ENCODE data around the gene SFMBT2. TPM values are rescaled to one million over a fixed set of nuclear protein-coding genes. Genes with fewer than 3 reads are reported as not detected.

SFMBT2 gene
- total RNA-seq, 2 donors from 2014 or later, result 7.9 TPM

DNA sequence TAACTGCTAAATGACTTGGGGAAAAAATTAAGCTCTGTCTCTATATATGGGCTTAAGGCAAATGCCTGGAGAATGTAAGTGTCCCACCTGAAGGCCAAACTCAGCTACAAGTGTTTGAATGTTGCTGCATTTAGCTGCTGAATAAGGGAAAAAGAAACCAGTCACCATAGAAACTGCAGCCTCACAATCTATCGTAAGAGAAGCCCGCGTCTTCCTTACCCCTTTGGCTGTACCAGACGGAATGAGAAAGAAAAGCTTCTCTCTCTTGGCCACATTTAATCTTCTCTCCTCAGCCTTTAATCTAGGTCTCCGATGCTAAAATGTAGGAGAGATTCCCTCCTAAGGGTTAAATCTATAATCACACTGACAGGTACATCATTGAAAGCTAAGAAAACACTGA, 147.2 kb downstream of the SFMBT2 start:
- no peak for DNase-seq (ENCODE audit: low spot score)
- Histone ChIP-seq H3K4me1 (peaks cover 0 to 49% of the 10 kb centered on the region in 2 donors), H3K27ac (peak overlapping the region in 1 of 2 donors; percentile 71), H3K4me3 (no peak overlapping the region), H3K9me3 (no peaks in the 10 kb centered on the region), H3K36me3 (no peaks in the 10 kb centered on the region), H3K27me3 (no peaks in the 10 kb centered on the region)
- TF ChIP-seq, protein P1, sequence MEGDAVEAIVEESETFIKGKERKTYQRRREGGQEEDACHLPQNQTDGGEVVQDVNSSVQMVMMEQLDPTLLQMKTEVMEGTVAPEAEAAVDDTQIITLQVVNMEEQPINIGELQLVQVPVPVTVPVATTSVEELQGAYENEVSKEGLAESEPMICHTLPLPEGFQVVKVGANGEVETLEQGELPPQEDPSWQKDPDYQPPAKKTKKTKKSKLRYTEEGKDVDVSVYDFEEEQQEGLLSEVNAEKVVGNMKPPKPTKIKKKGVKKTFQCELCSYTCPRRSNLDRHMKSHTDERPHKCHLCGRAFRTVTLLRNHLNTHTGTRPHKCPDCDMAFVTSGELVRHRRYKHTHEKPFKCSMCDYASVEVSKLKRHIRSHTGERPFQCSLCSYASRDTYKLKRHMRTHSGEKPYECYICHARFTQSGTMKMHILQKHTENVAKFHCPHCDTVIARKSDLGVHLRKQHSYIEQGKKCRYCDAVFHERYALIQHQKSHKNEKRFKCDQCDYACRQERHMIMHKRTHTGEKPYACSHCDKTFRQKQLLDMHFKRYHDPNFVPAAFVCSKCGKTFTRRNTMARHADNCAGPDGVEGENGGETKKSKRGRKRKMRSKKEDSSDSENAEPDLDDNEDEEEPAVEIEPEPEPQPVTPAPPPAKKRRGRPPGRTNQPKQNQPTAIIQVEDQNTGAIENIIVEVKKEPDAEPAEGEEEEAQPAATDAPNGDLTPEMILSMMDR (IDR thresholded peaks at IDR 0.05), result no peak

DNA sequence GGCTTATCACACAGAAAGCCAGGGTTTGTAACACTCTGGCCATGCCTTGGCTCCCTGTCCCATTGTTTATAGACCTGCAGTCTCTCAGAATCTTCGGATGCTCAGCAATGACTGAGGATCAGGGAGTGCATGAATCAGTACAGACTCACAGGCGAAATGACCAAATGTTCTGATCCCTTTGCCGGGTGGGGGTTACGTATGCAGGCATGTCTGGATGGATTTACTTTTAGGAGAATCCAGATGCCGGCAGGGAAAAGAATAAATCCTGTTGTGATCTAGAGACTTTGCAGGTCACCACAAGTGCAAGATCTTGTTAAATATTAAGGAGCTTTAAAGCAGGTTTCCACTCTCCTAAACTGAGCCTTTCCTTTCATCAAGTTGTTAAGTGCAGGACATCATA, 149.5 kb downstream of the SFMBT2 start:
- H3K27ac ChIP-seq, result peak overlapping the region; percentile 65 to 85
- no peaks in the 10 kb centered on the region for H3K9me3 ChIP-seq
- H3K4me1 ChIP-seq, result peaks cover 0 to 60% of the 10 kb centered on the region in 2 donors
- H3K4me3 ChIP-seq, result no peak overlapping the region
- H3K36me3 ChIP-seq, result no peaks in the 10 kb centered on the region
- no peak for DNase-seq (ENCODE audit: low spot score)
- TF ChIP-seq, protein P1 (IDR thresholded peaks at IDR 0.05), result no peak
- no peaks in the 10 kb centered on the region for H3K27me3 ChIP-seq

DNA sequence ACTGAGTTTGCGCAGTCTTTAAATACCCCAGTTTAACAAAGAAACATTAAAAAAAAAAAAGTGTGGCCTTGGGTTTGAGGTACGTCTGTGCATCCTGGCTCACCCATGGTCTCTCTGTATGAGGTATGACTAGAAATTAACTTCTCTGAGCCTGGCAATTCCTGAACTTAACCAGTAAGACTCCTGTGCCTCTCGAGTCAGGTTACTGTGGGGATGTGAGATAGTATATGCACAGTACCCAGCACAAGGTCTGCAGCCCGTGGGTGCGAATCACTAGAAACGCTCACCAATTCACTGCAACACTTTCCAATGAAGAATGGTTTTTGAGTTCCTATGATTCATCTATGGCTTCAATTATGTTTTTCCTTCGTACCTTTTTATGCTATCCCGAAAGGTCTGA, 149.9 kb downstream of the SFMBT2 start:
- peaks cover 0 to 60% of the 10 kb centered on the region in 2 donors for H3K4me1 ChIP-seq
- TF ChIP-seq, protein P1 (IDR thresholded peaks at IDR 0.05), result no peak
- H3K27me3 ChIP-seq, result no peaks in the 10 kb centered on the region
- H3K4me3 ChIP-seq, result no peak overlapping the region
- H3K27ac ChIP-seq, result peak overlapping the region; percentile 65 to 85
- DNase-seq (ENCODE audit: low spot score), result no peak
- no peaks in the 10 kb centered on the region for H3K36me3 ChIP-seq
- no peaks in the 10 kb centered on the region for H3K9me3 ChIP-seq

DNA sequence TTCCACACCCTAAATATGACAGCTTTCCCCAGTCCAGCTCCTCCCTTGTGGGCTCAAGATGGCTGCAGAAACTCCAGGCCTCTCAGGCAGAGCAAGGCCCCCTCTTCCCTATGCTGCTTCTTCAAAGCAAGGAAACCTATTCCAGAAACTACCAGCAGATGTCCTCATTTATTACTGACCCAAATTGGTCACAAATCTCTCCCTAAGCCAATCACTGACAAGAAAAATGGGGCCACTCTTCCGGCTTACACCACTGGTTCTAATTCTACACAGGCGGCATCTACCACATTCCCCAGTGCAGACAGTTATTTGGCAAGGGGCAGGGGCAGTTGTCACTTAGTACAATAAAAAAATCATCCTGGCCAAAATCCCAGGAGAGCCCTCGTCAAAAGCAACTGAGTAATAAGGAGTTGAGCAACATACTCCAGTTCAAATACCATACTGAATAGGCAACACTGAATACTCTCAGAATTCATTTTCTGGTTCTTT, 150.4 kb downstream of the SFMBT2 start:
- peaks cover 0 to 61% of the 10 kb centered on the region in 2 donors for H3K4me1 ChIP-seq
- peak; percentile 92 for DNase-seq (ENCODE audit: low spot score)
- TF ChIP-seq, protein P1 (IDR thresholded peaks at IDR 0.05), result peak; percentile 63 to 85
- no peak overlapping the region for H3K4me3 ChIP-seq
- peak overlapping the region; percentile 65 to 85 for H3K27ac ChIP-seq
- no peaks in the 10 kb centered on the region for H3K27me3 ChIP-seq
- H3K36me3 ChIP-seq, result no peaks in the 10 kb centered on the region
- H3K9me3 ChIP-seq, result no peaks in the 10 kb centered on the region

DNA sequence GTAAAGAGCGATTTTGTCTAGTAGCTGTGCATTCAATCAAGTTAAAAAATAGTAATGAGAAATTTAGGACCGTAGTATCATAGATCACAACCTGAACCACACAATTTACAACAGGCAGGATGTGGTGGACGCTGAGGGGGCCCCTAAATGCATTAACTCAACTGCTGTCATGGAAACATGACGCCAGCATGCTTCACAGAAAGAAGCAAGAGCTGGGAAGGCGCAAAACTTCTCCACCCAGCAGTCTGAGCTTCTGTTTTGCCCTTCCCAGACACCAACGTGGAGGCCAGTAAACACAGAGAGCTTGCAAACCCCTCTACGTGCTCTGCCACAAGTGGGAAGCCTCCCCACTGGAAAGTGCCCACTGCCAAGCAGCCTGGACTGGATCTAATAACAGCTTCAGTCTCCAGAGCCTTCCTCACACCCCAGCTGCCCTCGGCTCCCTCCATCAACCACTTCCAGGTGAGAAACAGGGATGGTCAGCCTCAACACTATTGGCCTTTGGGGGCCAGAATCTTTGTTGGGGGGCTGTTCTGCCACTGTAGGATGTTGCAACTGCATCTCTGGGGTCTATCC, 151.8 kb downstream of the SFMBT2 start:
- Histone ChIP-seq H3K9me3 (no peaks in the 10 kb centered on the region), H3K27me3 (no peaks in the 10 kb centered on the region), H3K4me3 (no peak overlapping the region), H3K4me1 (peaks cover 0 to 60% of the 10 kb centered on the region in 2 donors), H3K36me3 (no peaks in the 10 kb centered on the region), H3K27ac (peak overlapping the region; percentile 65 to 85)
- TF ChIP-seq, protein P1 (IDR thresholded peaks at IDR 0.05), result no peak
- no peak for DNase-seq (ENCODE audit: low spot score)

DNA sequence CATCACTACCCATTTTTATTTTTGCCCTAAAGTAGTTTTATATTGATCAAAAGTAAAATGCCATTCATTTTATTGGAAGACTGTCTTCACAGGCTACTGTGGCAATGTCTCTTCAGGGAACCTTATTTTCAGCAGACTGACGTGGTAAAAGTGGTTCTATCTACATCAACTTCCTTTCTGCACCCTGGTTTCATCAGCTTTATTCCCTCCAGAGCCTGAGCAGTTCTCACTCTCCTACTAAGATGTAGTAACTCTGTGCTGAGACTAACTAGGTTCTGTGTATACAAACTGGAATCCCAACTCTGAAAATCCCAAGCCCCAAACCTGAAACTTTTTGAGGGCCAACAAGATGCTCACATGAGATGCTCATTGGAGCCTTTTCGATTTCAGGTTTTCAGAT, 155.3 kb downstream of the SFMBT2 start:
- peaks cover 0 to 49% of the 10 kb centered on the region in 2 donors for H3K4me1 ChIP-seq
- no peak for DNase-seq (ENCODE audit: low spot score)
- H3K4me3 ChIP-seq, result no peak overlapping the region
- H3K27ac ChIP-seq, result peak overlapping the region in 1 of 2 donors; percentile 85
- no peaks in the 10 kb centered on the region for H3K9me3 ChIP-seq
- H3K27me3 ChIP-seq, result no peaks in the 10 kb centered on the region
- TF ChIP-seq, protein P1 (IDR thresholded peaks at IDR 0.05), result no peak
- H3K36me3 ChIP-seq, result no peaks in the 10 kb centered on the region

All from right atrium auricular region (tissue), 2 donors.